OCI-LY7 (cell line): ENCODE data around the gene PARD3. TPM values are rescaled to one million over a fixed set of nuclear protein-coding genes. Genes with fewer than 3 reads are reported as not detected.

ENCODE experiments used
- BruUV-seq: library from RNA; stranded (reverse); fragments of 400-500 nt; replicated peaks from 2 replicates; lab custom pipeline; 2021; lab: Mats Ljungman, UMichigan
- CTCF ChIA-PET: fragments of 300-600 bp; sonication (Branson Sonifier 250); formaldehyde crosslinking; loops from one replicate; lab custom pipeline; 2022; ENCODE audit warnings: antibody characterized with exemption; ENCODE audit not compliant: unreplicated experiment; lab: Charles Lee
- POLR2A ChIA-PET: fragments of 300-600 bp; sonication (Branson Sonifier 250); formaldehyde crosslinking; loops from one replicate; lab custom pipeline; 2022; ENCODE audit warnings: antibody characterized with exemption; lab: Charles Lee
- DNase-seq: peaks from one replicate; pipeline ENCODE4 v3.0.0-alpha.2; 2015; ENCODE audit warnings: low spot score
- H2AFZ ChIP-seq: fragments of 200-600 bp; sonication (generic), shearing (Covaris generic); 2 replicates; pipeline ENCODE4 v1.6.1; 2014; ENCODE audit warnings: mild to moderate bottlenecking, antibody characterized with exemption, low read length, moderate library complexity
- H3K27ac ChIP-seq: fragments of 200-600 bp; sonication (generic); 2 replicates; pipeline ENCODE4 v1.5.1; 2014; ENCODE audit warnings: mixed run types, low read depth, mild to moderate bottlenecking, moderate library complexity, low read length, inconsistent platforms; ENCODE audit not compliant: poor library complexity, severe bottlenecking
- H3K36me3 ChIP-seq: fragments of 200-600 bp; sonication (generic); 2 replicates; pipeline ENCODE4 v1.6.1; 2014; ENCODE audit warnings: mild to moderate bottlenecking, antibody characterized with exemption, low read length, moderate library complexity, mixed read lengths; ENCODE audit not compliant: insufficient read depth
- H3K4me1 ChIP-seq: fragments of 200-600 bp; sonication (generic); 2 replicates; pipeline ENCODE4 v1.5.1; 2014; ENCODE audit warnings: mild to moderate bottlenecking, low read length; ENCODE audit not compliant: insufficient read depth, poor library complexity, severe bottlenecking
- H3K4me2 ChIP-seq: fragments of 200-600 bp; sonication (generic); 2 replicates; pipeline ENCODE4 v1.6.1; 2014; ENCODE audit warnings: mild to moderate bottlenecking, low read length
- H3K4me3 ChIP-seq: fragments of 200-600 bp; sonication (generic); 2 replicates; pipeline ENCODE4 v1.5.1; 2014; ENCODE audit warnings: mild to moderate bottlenecking, low read depth, low read length; ENCODE audit not compliant: poor library complexity, severe bottlenecking
- H3K79me2 ChIP-seq: fragments of 200-600 bp; sonication (generic); 2 replicates; pipeline ENCODE4 v1.6.1; 2016; ENCODE audit warnings: low read depth, mild to moderate bottlenecking, low read length, moderate library complexity, mixed read lengths; ENCODE audit not compliant: insufficient read depth
- H3K9me2 ChIP-seq: fragments of 200-600 bp; sonication (generic); 2 replicates; pipeline ENCODE4 v1.6.1; 2016; ENCODE audit warnings: mild to moderate bottlenecking, low read length, mixed read lengths; ENCODE audit not compliant: insufficient read depth
- H3K9me3 ChIP-seq: fragments of 200-600 bp; sonication (generic); 2 replicates; pipeline ENCODE4 v1.6.1; 2014; ENCODE audit warnings: mild to moderate bottlenecking, mixed run types, low read length, mixed read lengths
- H4K20me1 ChIP-seq: fragments of 200-600 bp; sonication (generic); 2 replicates; pipeline ENCODE4 v1.6.1; 2014; ENCODE audit warnings: mild to moderate bottlenecking, antibody characterized with exemption, low read length, moderate library complexity, mixed read lengths; ENCODE audit not compliant: insufficient read depth
- CTCF ChIP-seq: fragments of 200-600 bp; sonication (generic); conservative IDR thresholded peaks from 2 replicates; pipeline ENCODE4 v1.5.1; 2014; ENCODE audit warnings: mild to moderate bottlenecking, antibody characterized with exemption, low read length, moderate library complexity, mixed read lengths
- EZH2phosphoT487 ChIP-seq: fragments of 200-600 bp; sonication (generic); IDR thresholded peaks from 2 replicates; pipeline ENCODE4 v1.6.1; 2018; ENCODE audit warnings: low read depth, borderline replicate concordance, mild to moderate bottlenecking, mixed run types, antibody characterized with exemption, low read length, moderate library complexity, mixed read lengths
- intact Hi-C: fragments of 100-400 bp; cut with micrococcal nuclease; formaldehyde crosslinking; loops from one replicate; pipeline ENCODE4 v1.10.0; 2022; ENCODE audit not compliant: unreplicated experiment
- total RNA-seq, 2 experiments: library from RNA; depleted of rRNA in 1 of 2; stranded (reverse); fragments of >200 nt in 1 of 2; shearing (Covaris generic) in 1 of 2; gene quantifications; 2 replicates each; pipeline ENCODE4 v1.2.3, GENCODE V29; 2014 to 2022

PARD3 gene
- total RNA-seq, 2 experiments from 2014 or later: not detected

DNA sequence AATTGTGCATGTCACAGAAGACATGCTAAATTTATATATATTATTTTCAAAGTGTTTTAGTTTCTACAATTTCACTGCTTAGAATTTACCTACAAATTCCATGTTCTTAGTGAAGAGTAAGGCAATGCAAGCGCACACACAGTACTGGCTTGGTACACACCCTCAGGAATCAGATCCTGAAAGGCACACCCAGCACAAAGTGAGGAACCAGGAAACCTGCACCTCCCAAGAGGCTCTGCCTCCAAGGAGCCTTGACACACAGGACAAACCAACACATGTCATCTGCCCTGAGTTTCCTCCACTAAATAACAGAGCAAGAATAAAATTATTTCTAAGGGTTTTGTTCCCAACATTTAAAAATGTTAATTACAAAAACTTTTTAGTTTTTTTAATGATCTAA is 156.2 kb downstream of the PARD3 start:
- no peaks in the 10 kb centered on the region for H3K9me2 ChIP-seq
- H3K4me1 ChIP-seq: no peaks in the 10 kb centered on the region
- H3K79me2 ChIP-seq: no peaks in the 10 kb centered on the region
- TF ChIP-seq CTCF (no peak), EZH2phosphoT487 (no peak)
- H2AFZ ChIP-seq: no peak overlapping the region
- intact Hi-C loops: no loop called here
- no peaks in the 10 kb centered on the region for H3K9me3 ChIP-seq
- no TSS peak for BruUV-seq
- ChIA-PET CTCF (no interaction called here), POLR2A (interaction anchor here (0.6 to 0.8 kb wide), 2 partner anchors 80 to 126 kb away, joined by 3 read pairs; no protein-coding TSS in a partner anchor)
- no peaks in the 10 kb centered on the region for H3K36me3 ChIP-seq
- no peak overlapping the region for H3K4me2 ChIP-seq
- no peak overlapping the region for H3K27ac ChIP-seq
- no peak overlapping the region for H3K4me3 ChIP-seq
- DNase-seq: no peak
- H4K20me1 ChIP-seq: no peaks in the 10 kb centered on the region

DNA sequence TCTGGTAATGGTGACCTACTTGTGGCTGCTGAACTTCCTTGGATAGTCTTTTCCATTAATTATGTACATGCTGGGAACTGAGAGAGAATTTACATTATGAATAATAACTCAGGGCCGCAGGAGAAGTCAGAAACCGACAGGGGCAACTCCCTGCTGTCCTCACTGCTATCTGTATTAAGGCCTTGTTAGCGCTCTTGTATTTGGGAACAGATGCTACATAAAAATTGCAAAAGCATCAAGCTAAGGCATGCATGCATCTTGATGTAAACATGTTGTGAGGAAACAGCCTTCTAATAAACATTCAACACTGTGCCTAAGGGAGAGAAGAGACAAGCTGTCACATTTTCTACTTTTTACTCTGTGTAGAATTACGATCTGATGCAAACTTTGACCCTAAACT is 158.4 kb downstream of the PARD3 start:
- Histone ChIP-seq H3K4me3 (no peak overlapping the region), H3K9me2 (no peaks in the 10 kb centered on the region), H3K36me3 (no peaks in the 10 kb centered on the region), H2AFZ (no peak overlapping the region), H3K4me2 (no peak overlapping the region), H3K27ac (no peak overlapping the region), H4K20me1 (no peaks in the 10 kb centered on the region), H3K79me2 (no peaks in the 10 kb centered on the region), H3K9me3 (no peaks in the 10 kb centered on the region), H3K4me1 (no peaks in the 10 kb centered on the region)
- no peak for TF ChIP-seq CTCF
- no peak for TF ChIP-seq EZH2phosphoT487
- POLR2A ChIA-PET: no interaction called here
- intact Hi-C loops: loop anchor here (1.0 kb wide), 1 partner anchor 19 kb away; no protein-coding TSS in a partner anchor
- no TSS peak for BruUV-seq
- no peak for DNase-seq
- CTCF ChIA-PET: no interaction called here

GRCh38 chr10:34655286-34656170 is 159.6 kb downstream of the PARD3 start:
- H4K20me1 ChIP-seq: no peaks in the 10 kb centered on the region
- H3K4me3 ChIP-seq: no peak overlapping the region
- no peak overlapping the region; the same call in 1 of the 2 replicates for H2AFZ ChIP-seq
- H3K4me2 ChIP-seq: no peak overlapping the region
- peak; percentile 59 for DNase-seq
- intact Hi-C loops: loop anchor here (1.0 kb wide), 1 partner anchor 20 kb away; no protein-coding TSS in a partner anchor
- no peaks in the 10 kb centered on the region for H3K9me2 ChIP-seq
- TF ChIP-seq EZH2phosphoT487 (no peak), CTCF (peak; percentile 84)
- no peaks in the 10 kb centered on the region for H3K79me2 ChIP-seq
- no peaks in the 10 kb centered on the region for H3K9me3 ChIP-seq
- no TSS peak for BruUV-seq
- CTCF ChIA-PET: no interaction called here
- H3K27ac ChIP-seq: no peak overlapping the region
- no peaks in the 10 kb centered on the region for H3K36me3 ChIP-seq
- POLR2A ChIA-PET: interaction anchor here (1.1 kb wide), 1 partner anchor 95 kb away, joined by 3 read pairs; no protein-coding TSS in a partner anchor
- no peaks in the 10 kb centered on the region for H3K4me1 ChIP-seq
